CD14-positive monocyte (primary cell): ENCODE data around the gene CMPK1. TPM values are rescaled to one million over a fixed set of nuclear protein-coding genes. Genes with fewer than 3 reads are reported as not detected.

Experiments
- DNase-seq, 3 donors: peaks; one replicate each; pipeline ENCODE4 v3.0.0-alpha.2; 2011 to 2022
- H2AFZ ChIP-seq: 2 replicates; pipeline ENCODE4 v1.6.0; 2012; ENCODE audit warnings: mild to moderate bottlenecking, low read depth, low read length, inconsistent platforms; ENCODE audit not compliant: insufficient read depth, poor library complexity, severe bottlenecking
- H3K27ac ChIP-seq, 2 donors: 1 replicate in 1 of 2; 2 replicates in 1 of 2; pipeline ENCODE4 v1.5.1; 2012 to 2013; ENCODE audit warnings: low read length in 2 of 2, control low read depth in 1 of 2, inconsistent platforms in 1 of 2, low read depth in 1 of 2, mild to moderate bottlenecking in 1 of 2
- H3K27me3 ChIP-seq, 2 donors: one replicate each; pipeline versions ENCODE4 v1.6.0 to v1.6.1; 2011 to 2013; ENCODE audit warnings: low read length in 2 of 2; ENCODE audit not compliant: control insufficient read depth in 2 of 2, insufficient read depth in 2 of 2
- H3K36me3 ChIP-seq, 2 donors: replicated peaks in 1 of 2; 1 replicate in 1 of 2; 2 replicates in 1 of 2; pipeline versions ENCODE4 v1.5.1 to v1.6.1; 2012 to 2013; ENCODE audit warnings: low read length in 2 of 2, control low read depth in 1 of 2, inconsistent platforms in 1 of 2, mild to moderate bottlenecking in 1 of 2; ENCODE audit not compliant: insufficient read depth in 2 of 2, control insufficient read depth in 1 of 2
- H3K4me1 ChIP-seq, 2 donors: 1 replicate in 1 of 2; 2 replicates in 1 of 2; pipeline versions ENCODE4 v1.5.1 to v1.6.1; 2012 to 2013; ENCODE audit warnings: low read length in 2 of 2, control low read depth in 1 of 2, inconsistent platforms in 1 of 2, mild to moderate bottlenecking in 1 of 2, moderate library complexity in 1 of 2; ENCODE audit not compliant: insufficient read depth in 2 of 2, control insufficient read depth in 1 of 2
- H3K4me2 ChIP-seq: replicated peaks from 2 replicates; pipeline ENCODE3; 2012; ENCODE audit warnings: low read length, moderate library complexity, mild to moderate bottlenecking; ENCODE audit not compliant: poor library complexity, severe bottlenecking; ENCODE audit errors: extremely low read depth
- H3K4me3 ChIP-seq, 3 experiments: fragments of 200-600 bp in 1 of 3; sonication (generic) in 1 of 3; replicated peaks in 1 of 3; 1 replicate in 2 of 3; 2 replicates in 1 of 3; pipeline ENCODE4 v1.5.1; 2011 to 2013; ENCODE audit warnings: low read length in 3 of 3, mild to moderate bottlenecking in 3 of 3, control low read depth in 2 of 3, low read depth in 2 of 3, inconsistent platforms in 1 of 3, moderate library complexity in 1 of 3
- H3K79me2 ChIP-seq: 2 replicates; pipeline ENCODE4 v1.6.0; 2012; ENCODE audit warnings: mild to moderate bottlenecking, control low read depth, inconsistent platforms, low read length, moderate library complexity; ENCODE audit not compliant: insufficient read depth
- H3K9ac ChIP-seq: 2 replicates; pipeline ENCODE4 v1.6.0; 2017; ENCODE audit warnings: low read length, mild to moderate bottlenecking; ENCODE audit not compliant: insufficient read depth, poor library complexity, severe bottlenecking
- H3K9me3 ChIP-seq, 2 donors: replicated peaks in 1 of 2; 1 replicate in 1 of 2; 2 replicates in 1 of 2; pipeline versions ENCODE4 v1.5.1 to v1.6.1; 2012 to 2013; ENCODE audit warnings: low read length in 2 of 2, control low read depth in 1 of 2; ENCODE audit not compliant: control insufficient read depth in 1 of 2, insufficient read depth in 1 of 2
- H4K20me1 ChIP-seq: 2 replicates; pipeline ENCODE4 v1.6.0; 2012; ENCODE audit warnings: mild to moderate bottlenecking, low read length, control low read depth, moderate library complexity; ENCODE audit not compliant: insufficient read depth
- H3K27ac Mint-ChIP-seq, 7 donors: one replicate each; pipeline ENCODE4 v1.8.0; 2020; ENCODE audit warnings: mild to moderate bottlenecking in 7 of 7, mixed read lengths in 7 of 7, moderate library complexity in 6 of 7, inconsistent platforms in 2 of 7
- H3K27me3 Mint-ChIP-seq, 3 donors: one replicate each; pipeline ENCODE4 v1.8.0; 2021 to 2022; ENCODE audit warnings: low read depth in 3 of 3, mild to moderate bottlenecking in 3 of 3, mixed read lengths in 3 of 3, moderate library complexity in 3 of 3, inconsistent platforms in 1 of 3
- H3K36me3 Mint-ChIP-seq, 2 donors: one replicate each; pipeline ENCODE4 v1.8.0; 2020; ENCODE audit warnings: mixed read lengths in 2 of 2, inconsistent platforms in 1 of 2, mild to moderate bottlenecking in 1 of 2
- H3K4me1 Mint-ChIP-seq: one replicate; pipeline ENCODE4 v1.8.0; 2020; ENCODE audit warnings: mild to moderate bottlenecking, mixed read lengths
- H3K4me3 Mint-ChIP-seq, 2 donors: one replicate each; pipeline ENCODE4 v1.8.0; 2020; ENCODE audit warnings: mild to moderate bottlenecking in 2 of 2, mixed read lengths in 2 of 2, moderate library complexity in 1 of 2
- H3K9me3 Mint-ChIP-seq, 7 donors: one replicate each; pipeline ENCODE4 v1.8.0; 2020 to 2022; ENCODE audit warnings: mixed read lengths in 7 of 7, mild to moderate bottlenecking in 6 of 7, moderate library complexity in 6 of 7, inconsistent platforms in 2 of 7
- CTCF ChIP-seq: fragments of 200-600 bp; IDR thresholded peaks from one replicate; pipeline ENCODE4 v1.8.0; 2022; ENCODE audit warnings: antibody characterized with exemption, mild to moderate bottlenecking
- WGBS: methylation state at CpG from one replicate; pipeline ENCODE4 v1.1.5; 2013; ENCODE audit warnings: missing lambda C conversion rate; ENCODE audit not compliant: insufficient coverage; 5-methylcytosine and 5-hydroxymethylcytosine counted together
- intact Hi-C, 2 donors: fragments of 100-400 bp; cut with micrococcal nuclease; formaldehyde crosslinking; loops; one replicate each; pipeline versions ENCODE4 v1.15.0 to v1.15.1; 2023
- polyA plus RNA-seq, 3 donors: library from polyadenylated mRNA; depleted of rRNA in 1 of 3; unstranded in 2 of 3; stranded (reverse) in 1 of 3; fragments of 300-500 nt in 2 of 3; fragments of >200 nt in 1 of 3; fragmentation: Illumina TruSeq in 2 of 3; gene quantifications; 1 replicate in 2 of 3; 2 replicates in 1 of 3; pipeline ENCODE4 v1.2.3, GENCODE V29; 2012 to 2021

The CMPK1 gene
- polyA plus RNA-seq, 3 donors = 17.4 to 67.6 (median 65.2) TPM

GRCh38 chr1:47402591-47402990 lies 69.0 kb downstream of the CMPK1 start:
- intact Hi-C loops = no loop called here
- 100% methylated on average over 3 of the region's 4 CpGs for WGBS

DNA sequence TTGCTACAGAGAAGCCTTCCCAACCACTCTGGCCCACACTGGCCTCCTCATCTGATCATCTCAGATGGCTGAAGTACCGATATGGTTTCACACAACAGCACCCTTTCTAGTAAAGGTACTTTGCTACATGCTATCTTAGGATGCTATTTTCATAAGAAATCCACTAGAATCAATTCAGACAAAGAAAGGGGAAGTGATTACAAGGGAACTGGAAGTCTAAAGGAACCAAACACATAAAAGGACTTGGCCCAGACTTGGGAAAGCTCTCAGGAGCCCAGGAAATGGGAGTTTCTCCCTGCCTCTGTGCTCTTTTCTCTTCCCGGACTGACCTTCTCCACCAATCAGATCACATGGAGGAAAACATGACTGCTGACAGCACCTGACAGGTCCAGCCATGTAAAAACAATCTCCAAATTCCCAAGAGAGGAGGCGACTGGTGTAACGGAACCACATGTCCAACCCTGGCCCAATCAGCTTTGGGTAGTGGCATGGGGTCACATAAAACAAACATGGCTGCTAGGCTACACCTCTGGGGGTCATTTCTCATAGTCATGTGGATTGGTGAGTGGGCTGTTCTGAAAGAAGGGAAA lies 69.8 kb downstream of the CMPK1 start:
- H3K27ac ChIP-seq = no peak overlapping the region
- no peaks in the 10 kb centered on the region for H4K20me1 ChIP-seq
- H3K4me3 ChIP-seq = no peak overlapping the region
- H3K4me1 Mint-ChIP-seq = no peaks in the 10 kb centered on the region
- peaks cover 6 to 22% (median 13%) of the 10 kb centered on the region in 3 donors for H3K27me3 Mint-ChIP-seq
- no peaks in the 10 kb centered on the region for H3K36me3 ChIP-seq
- H3K4me1 ChIP-seq = no peaks in the 10 kb centered on the region
- no peak overlapping the region for H2AFZ ChIP-seq
- DNase-seq = no peak
- peaks cover 0 to 3% of the 10 kb centered on the region in 2 donors for H3K27me3 ChIP-seq
- H3K9me3 Mint-ChIP-seq = peaks cover 0 to 2% (median 0%) of the 10 kb centered on the region in 7 donors
- no peaks in the 10 kb centered on the region for H3K9me3 ChIP-seq
- H3K4me3 Mint-ChIP-seq = no peak overlapping the region
- intact Hi-C loops = no loop called here
- no peak for TF ChIP-seq CTCF
- no peaks in the 10 kb centered on the region for H3K79me2 ChIP-seq
- no peak overlapping the region for H3K27ac Mint-ChIP-seq
- H3K9ac ChIP-seq = no peak overlapping the region
- no peaks in the 10 kb centered on the region for H3K36me3 Mint-ChIP-seq
- 100% methylated on average over 2 of the region's 4 CpGs for WGBS
- H3K4me2 ChIP-seq = no peak overlapping the region

More at GRCh38 chr1:47402591-47402990, 69.0 kb downstream of the CMPK1 start:
- no peaks in the 10 kb centered on the region for H3K79me2 ChIP-seq
- no peak overlapping the region for H3K4me2 ChIP-seq
- Mint-ChIP-seq H3K4me1 (no peaks in the 10 kb centered on the region), H3K27ac (no peak overlapping the region), H3K4me3 (no peak overlapping the region), H3K27me3 (peaks cover 6 to 22% (median 13%) of the 10 kb centered on the region in 3 donors), H3K9me3 (peaks cover 0 to 3% (median 0%) of the 10 kb centered on the region in 7 donors), H3K36me3 (no peaks in the 10 kb centered on the region)
- no peaks in the 10 kb centered on the region for H3K4me1 ChIP-seq
- H3K27me3 ChIP-seq = peaks cover 0 to 3% of the 10 kb centered on the region in 2 donors
- no peaks in the 10 kb centered on the region for H4K20me1 ChIP-seq
- no peak for TF ChIP-seq CTCF
- H3K36me3 ChIP-seq = no peaks in the 10 kb centered on the region
- H3K9ac ChIP-seq = no peak overlapping the region
- no peak overlapping the region for H3K27ac ChIP-seq
- no peaks in the 10 kb centered on the region for H3K9me3 ChIP-seq
- H3K4me3 ChIP-seq = no peak overlapping the region
- DNase-seq = no peak
- H2AFZ ChIP-seq = no peak overlapping the region
